Chondrocyte (in vitro differentiated cells): ENCODE measurements around the gene STEAP2. TPM values are rescaled to one million over a fixed set of nuclear protein-coding genes. Genes with fewer than 3 reads are reported as not detected.

ENCODE experiments used
- DNase-seq: peaks from one replicate; pipeline ENCODE4 v3.0.0; 2021; ENCODE audit warnings: mixed read lengths, low spot score
- H3K27ac Mint-ChIP-seq: one replicate; pipeline ENCODE4 v1.8.0; 2021; ENCODE audit warnings: mild to moderate bottlenecking, moderate library complexity, mixed read lengths; ENCODE audit not compliant: unreplicated experiment
- H3K27me3 Mint-ChIP-seq: 2 replicates; pipeline ENCODE4 v1.8.0; 2021; ENCODE audit warnings: low read depth, mixed read lengths
- H3K36me3 Mint-ChIP-seq: 2 replicates; pipeline ENCODE4 v1.8.0; 2021; ENCODE audit warnings: low read depth, mixed read lengths
- H3K4me1 Mint-ChIP-seq: 2 replicates; pipeline ENCODE4 v1.8.0; 2021; ENCODE audit warnings: low read depth, mild to moderate bottlenecking, mixed read lengths
- H3K4me3 Mint-ChIP-seq: one replicate; pipeline ENCODE4 v1.8.0; 2021; ENCODE audit warnings: mild to moderate bottlenecking, moderate library complexity, mixed read lengths; ENCODE audit not compliant: unreplicated experiment
- H3K9me3 Mint-ChIP-seq: 2 replicates; pipeline ENCODE4 v1.8.0; 2021; ENCODE audit warnings: low read depth, mixed read lengths
- total RNA-seq: library from RNA; stranded (reverse); gene quantifications from 3 replicates; pipeline ENCODE4 v1.2.1, GENCODE V29; 2021
- TF ChIP-seq, protein P1 (sequence below): fragments of 200-600 bp; sonication (generic); IDR thresholded peaks from 2 replicates; pipeline ENCODE4 v1.5.0; 2021; ENCODE audit warnings: antibody characterized with exemption, mild to moderate bottlenecking, moderate library complexity

Gene STEAP2
- total RNA-seq, 1 donor from 2014 or later = 0.20 TPM

DNA sequence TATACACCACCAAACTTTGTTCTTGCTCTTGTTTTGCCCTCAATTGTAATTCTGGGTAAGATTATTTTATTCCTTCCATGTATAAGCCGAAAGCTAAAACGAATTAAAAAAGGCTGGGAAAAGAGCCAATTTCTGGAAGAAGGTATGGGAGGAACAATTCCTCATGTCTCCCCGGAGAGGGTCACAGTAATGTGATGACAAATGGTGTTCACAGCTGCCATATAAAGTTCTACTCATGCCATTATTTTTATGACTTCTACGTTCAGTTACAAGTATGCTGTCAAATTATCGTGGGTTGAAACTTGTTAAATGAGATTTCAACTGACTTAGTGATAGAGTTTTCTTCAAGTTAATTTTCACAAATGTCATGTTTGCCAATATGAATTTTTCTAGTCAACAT is 20.9 kb downstream of the STEAP2 start:
- Mint-ChIP-seq H3K9me3 (no peaks in the 10 kb centered on the region), H3K4me1 (no peaks in the 10 kb centered on the region), H3K27me3 (peaks cover 33% of the 10 kb centered on the region), H3K4me3 (no peak overlapping the region), H3K27ac (no peak overlapping the region), H3K36me3 (no peaks in the 10 kb centered on the region)
- TF ChIP-seq, protein P1, sequence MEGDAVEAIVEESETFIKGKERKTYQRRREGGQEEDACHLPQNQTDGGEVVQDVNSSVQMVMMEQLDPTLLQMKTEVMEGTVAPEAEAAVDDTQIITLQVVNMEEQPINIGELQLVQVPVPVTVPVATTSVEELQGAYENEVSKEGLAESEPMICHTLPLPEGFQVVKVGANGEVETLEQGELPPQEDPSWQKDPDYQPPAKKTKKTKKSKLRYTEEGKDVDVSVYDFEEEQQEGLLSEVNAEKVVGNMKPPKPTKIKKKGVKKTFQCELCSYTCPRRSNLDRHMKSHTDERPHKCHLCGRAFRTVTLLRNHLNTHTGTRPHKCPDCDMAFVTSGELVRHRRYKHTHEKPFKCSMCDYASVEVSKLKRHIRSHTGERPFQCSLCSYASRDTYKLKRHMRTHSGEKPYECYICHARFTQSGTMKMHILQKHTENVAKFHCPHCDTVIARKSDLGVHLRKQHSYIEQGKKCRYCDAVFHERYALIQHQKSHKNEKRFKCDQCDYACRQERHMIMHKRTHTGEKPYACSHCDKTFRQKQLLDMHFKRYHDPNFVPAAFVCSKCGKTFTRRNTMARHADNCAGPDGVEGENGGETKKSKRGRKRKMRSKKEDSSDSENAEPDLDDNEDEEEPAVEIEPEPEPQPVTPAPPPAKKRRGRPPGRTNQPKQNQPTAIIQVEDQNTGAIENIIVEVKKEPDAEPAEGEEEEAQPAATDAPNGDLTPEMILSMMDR = no peak
- no peak for DNase-seq

DNA sequence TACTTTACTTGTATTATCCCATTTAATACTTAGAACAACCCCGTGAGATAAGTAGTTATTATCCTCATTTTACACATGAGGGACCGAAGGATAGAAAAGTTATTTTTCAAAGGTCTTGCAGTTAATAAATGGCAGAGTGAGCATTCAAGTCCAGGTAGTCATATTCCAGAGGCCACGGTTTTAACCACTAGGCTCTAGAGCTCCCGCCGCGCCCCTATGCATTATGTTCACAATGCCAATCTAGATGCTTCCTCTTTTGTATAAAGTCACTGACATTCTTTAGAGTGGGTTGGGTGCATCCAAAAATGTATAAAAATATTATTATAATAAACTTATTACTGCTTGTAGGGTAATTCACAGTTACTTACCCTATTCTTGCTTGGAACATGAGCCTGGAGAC is 22.0 kb downstream of the STEAP2 start:
- Mint-ChIP-seq H3K27ac (no peak overlapping the region), H3K4me3 (no peak overlapping the region), H3K27me3 (peaks cover 37% of the 10 kb centered on the region), H3K9me3 (no peaks in the 10 kb centered on the region), H3K36me3 (no peaks in the 10 kb centered on the region), H3K4me1 (no peaks in the 10 kb centered on the region)
- TF ChIP-seq, protein P1 = no peak
- DNase-seq = no peak

DNA sequence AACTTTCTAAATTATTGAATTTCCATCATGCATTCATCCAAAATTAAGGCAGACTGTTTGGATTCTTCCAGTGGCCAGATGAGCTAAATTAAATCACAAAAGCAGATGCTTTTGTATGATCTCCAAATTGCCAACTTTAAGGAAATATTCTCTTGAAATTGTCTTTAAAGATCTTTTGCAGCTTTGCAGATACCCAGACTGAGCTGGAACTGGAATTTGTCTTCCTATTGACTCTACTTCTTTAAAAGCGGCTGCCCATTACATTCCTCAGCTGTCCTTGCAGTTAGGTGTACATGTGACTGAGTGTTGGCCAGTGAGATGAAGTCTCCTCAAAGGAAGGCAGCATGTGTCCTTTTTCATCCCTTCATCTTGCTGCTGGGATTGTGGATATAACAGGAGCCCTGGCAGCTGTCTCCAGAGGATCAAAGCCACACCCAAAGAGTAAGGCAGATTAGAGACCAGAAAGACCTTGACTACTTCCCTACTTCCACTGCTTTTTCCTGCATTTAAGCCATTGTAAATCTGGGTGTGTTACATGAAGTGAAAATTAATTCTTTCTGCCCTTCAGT is 25.3 kb downstream of the STEAP2 start:
- no peak overlapping the region for H3K4me3 Mint-ChIP-seq

DNA sequence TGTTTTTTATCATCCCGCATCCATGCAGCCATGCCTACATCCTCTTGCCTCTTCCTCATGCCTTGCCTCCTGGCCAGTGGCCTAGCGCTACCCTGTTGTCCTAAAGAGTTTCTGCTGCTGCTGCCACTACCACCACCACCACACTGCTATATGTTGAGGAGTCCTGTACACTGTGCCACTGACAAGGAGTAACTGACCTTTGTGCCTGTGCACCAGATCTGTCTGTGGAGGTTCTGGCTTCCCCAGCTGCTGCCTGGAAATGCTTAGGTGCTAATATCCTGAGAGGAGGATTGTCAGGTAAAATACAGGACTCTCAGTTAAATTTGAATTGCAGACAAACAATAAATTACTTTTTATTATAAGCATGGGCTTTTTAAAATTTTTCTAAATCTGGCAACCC is 26.5 kb downstream of the STEAP2 start:
- no peak overlapping the region for H3K4me3 Mint-ChIP-seq
- TF ChIP-seq, protein P1 = no peak
- H3K36me3 Mint-ChIP-seq = no peaks in the 10 kb centered on the region
- no peak overlapping the region for H3K27ac Mint-ChIP-seq
- no peak for DNase-seq
- no peaks in the 10 kb centered on the region for H3K4me1 Mint-ChIP-seq
- H3K27me3 Mint-ChIP-seq = peaks cover 43% of the 10 kb centered on the region
- no peaks in the 10 kb centered on the region for H3K9me3 Mint-ChIP-seq

More for the DNA sequence above, 25.3 kb downstream of the STEAP2 start:
- no peaks in the 10 kb centered on the region for H3K4me1 Mint-ChIP-seq
- no peak for DNase-seq
- TF ChIP-seq, protein P1 = no peak
- peaks cover 37% of the 10 kb centered on the region for H3K27me3 Mint-ChIP-seq
- no peak overlapping the region for H3K27ac Mint-ChIP-seq
- no peaks in the 10 kb centered on the region for H3K9me3 Mint-ChIP-seq
- H3K36me3 Mint-ChIP-seq = no peaks in the 10 kb centered on the region

DNA sequence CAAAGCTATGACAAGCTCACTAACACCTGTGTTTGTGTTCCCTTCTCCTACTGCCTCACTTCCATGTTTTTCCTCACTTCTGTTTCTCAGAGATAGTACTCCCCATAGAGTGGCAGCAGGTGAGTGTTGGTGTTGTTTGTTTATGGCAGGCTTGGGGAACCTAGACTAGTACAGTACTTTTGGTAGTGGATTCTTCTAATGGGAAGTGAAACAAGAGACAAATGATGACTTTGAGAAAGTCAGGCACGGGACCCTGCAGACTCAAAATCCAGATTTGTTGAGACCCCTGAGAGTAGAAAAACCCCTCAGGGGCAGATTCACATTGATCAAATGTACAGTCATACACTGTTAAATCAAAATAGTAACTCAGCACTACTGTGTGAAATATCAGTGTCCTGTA is 27.0 kb downstream of the STEAP2 start:
- no peak for DNase-seq
- Mint-ChIP-seq H3K4me1 (no peaks in the 10 kb centered on the region), H3K4me3 (no peak overlapping the region), H3K27ac (no peak overlapping the region), H3K36me3 (no peaks in the 10 kb centered on the region), H3K27me3 (peaks cover 47% of the 10 kb centered on the region), H3K9me3 (no peaks in the 10 kb centered on the region)
- TF ChIP-seq, protein P1 = no peak
